K562 (cell line): ENCODE data around the gene P3H1. TPM values are rescaled to one million over a fixed set of nuclear protein-coding genes. Genes with fewer than 3 reads are reported as not detected.

Experiments
- HOXB6 ChIP-seq: fragments of 250-450 bp; sonication (Bioruptor Pico); IDR thresholded peaks from 2 replicates; pipeline ENCODE4 v1.5.1; 2022; ENCODE audit warnings: mild to moderate bottlenecking, borderline replicate concordance
- PBX2 ChIP-seq, 2 experiments: IDR thresholded peaks in 1 of 2; conservative IDR thresholded peaks in 1 of 2; 2 replicates each; pipeline ENCODE4 v1.6.1; 2016; ENCODE audit warnings: low read depth in 2 of 2, mild to moderate bottlenecking in 1 of 2, missing compliant biosample characterization in 1 of 2, missing genetic modification characterization in 1 of 2, moderate library complexity in 1 of 2
- PRDM10 ChIP-seq: fragments of 450-650 bp; IDR thresholded peaks from 2 replicates; pipeline ENCODE4 v1.6.1; 2018; ENCODE audit not compliant: partially characterized antibody
- RAD21 ChIP-seq, 2 experiments: fragments of 250-450 bp in 1 of 2; fragments of 450-650 bp in 1 of 2; sonication (Bioruptor Pico) in 1 of 2; formaldehyde crosslinking in 1 of 2; IDR thresholded peaks in 1 of 2; conservative IDR thresholded peaks in 1 of 2; 2 replicates each; pipeline versions ENCODE4 v1.4.0 to v1.8.0; 2020 to 2022; ENCODE audit warnings: mild to moderate bottlenecking in 2 of 2, moderate library complexity in 1 of 2
- ZNF589 ChIP-seq: fragments of 200-800 bp; sonication (Bioruptor generic); IDR thresholded peaks from 2 replicates; pipeline ENCODE4 v1.6.1; 2016; ENCODE audit warnings: low read depth, missing genetic modification characterization, missing compliant biosample characterization
- polyA plus RNA-seq, 8 experiments: library from polyadenylated mRNA; depleted of rRNA in 4 of 8; stranded (reverse) in 5 of 8; unstranded in 3 of 8; fragments of >200 nt; fragmentation: Nextera tagmentation in 2 of 8; fragmentation: Illumina TruSeq in 1 of 8; extraction: Ambion mirVana in 2 of 8; extraction: Trizol in 1 of 8; gene quantifications; 2 replicates each; pipeline versions ENCODE4 v1.2.1 to v1.2.3, GENCODE V29; 2011 to 2014; ENCODE audit warnings: inconsistent platforms in 1 of 8, missing spikeins in 1 of 8
- total RNA-seq, 7 experiments: library from RNA; depleted of rRNA in 6 of 7; stranded (reverse); fragments of >200 nt in 6 of 7; fragmentation: Illumina TruSeq in 2 of 7; extraction: Trizol in 2 of 7; gene quantifications; 2 replicates each; pipeline versions ENCODE4 v1.2.1 to v1.2.3, GENCODE V29; 2011 to 2021; ENCODE audit warnings: low replicate concordance in 1 of 7

Gene P3H1
- total and polyA plus RNA-seq, 9 of the 15 experiments (the other 6 are each of a cell fraction or from before 2014, with no cell fraction given), result 1.7 to 81.7 (median 45.7) TPM

- TF ChIP-seq PRDM10 (no peak), RAD21 (CRISPR knock-in tag; conservative IDR thresholded peaks at IDR 0.05 in 1 of 2, IDR thresholded peaks at IDR 0.05 in 1 of 2) (peak in 1 of 2 experiments; percentile 59; a peak in 2 of 4 replicates), PBX2 (CRISPR knock-in tag; IDR thresholded peaks at IDR 0.05; ENCODE audit: low read depth) (no peak), PBX2 (tag; conservative IDR thresholded peaks at IDR 0.05; ENCODE audit: low read depth) (no peak), ZNF589 (CRISPR knock-in tag) (no peak), HOXB6 (CRISPR knock-in tag) (no peak)
Observed at GRCh38 chr1:42736152-42736551, 30.7 kb downstream of the P3H1 start (continued).
